VCaP (cell line): ENCODE results near the gene SERTAD1.

Experiments
- H3K27ac ChIP-seq: fragments of 450-650 bp; 2 replicates; pipeline ENCODE4 v1.5.1; 2017
- TF ChIP-seq, protein P1 (sequence below): fragments of 450-650 bp; conservative IDR thresholded peaks from 2 replicates; pipeline ENCODE4 v1.5.1; 2017; ENCODE audit warnings: mild to moderate bottlenecking, moderate library complexity

SERTAD1 gene

GRCh38 chr19:40398417-40399131 lies 27.2 kb downstream of the SERTAD1 start:
- H3K27ac ChIP-seq: no peak overlapping the region
- TF ChIP-seq, protein P1, sequence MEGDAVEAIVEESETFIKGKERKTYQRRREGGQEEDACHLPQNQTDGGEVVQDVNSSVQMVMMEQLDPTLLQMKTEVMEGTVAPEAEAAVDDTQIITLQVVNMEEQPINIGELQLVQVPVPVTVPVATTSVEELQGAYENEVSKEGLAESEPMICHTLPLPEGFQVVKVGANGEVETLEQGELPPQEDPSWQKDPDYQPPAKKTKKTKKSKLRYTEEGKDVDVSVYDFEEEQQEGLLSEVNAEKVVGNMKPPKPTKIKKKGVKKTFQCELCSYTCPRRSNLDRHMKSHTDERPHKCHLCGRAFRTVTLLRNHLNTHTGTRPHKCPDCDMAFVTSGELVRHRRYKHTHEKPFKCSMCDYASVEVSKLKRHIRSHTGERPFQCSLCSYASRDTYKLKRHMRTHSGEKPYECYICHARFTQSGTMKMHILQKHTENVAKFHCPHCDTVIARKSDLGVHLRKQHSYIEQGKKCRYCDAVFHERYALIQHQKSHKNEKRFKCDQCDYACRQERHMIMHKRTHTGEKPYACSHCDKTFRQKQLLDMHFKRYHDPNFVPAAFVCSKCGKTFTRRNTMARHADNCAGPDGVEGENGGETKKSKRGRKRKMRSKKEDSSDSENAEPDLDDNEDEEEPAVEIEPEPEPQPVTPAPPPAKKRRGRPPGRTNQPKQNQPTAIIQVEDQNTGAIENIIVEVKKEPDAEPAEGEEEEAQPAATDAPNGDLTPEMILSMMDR: no peak

- TF ChIP-seq, protein P1: no peak
- no peak overlapping the region for H3K27ac ChIP-seq
These were observed 28.3 kb downstream of the SERTAD1 start for GRCh38 chr19:40397568-40397906.

GRCh38 chr19:40396886-40397567 lies 28.8 kb downstream of the SERTAD1 start:
- TF ChIP-seq, protein P1: no peak

DNA sequence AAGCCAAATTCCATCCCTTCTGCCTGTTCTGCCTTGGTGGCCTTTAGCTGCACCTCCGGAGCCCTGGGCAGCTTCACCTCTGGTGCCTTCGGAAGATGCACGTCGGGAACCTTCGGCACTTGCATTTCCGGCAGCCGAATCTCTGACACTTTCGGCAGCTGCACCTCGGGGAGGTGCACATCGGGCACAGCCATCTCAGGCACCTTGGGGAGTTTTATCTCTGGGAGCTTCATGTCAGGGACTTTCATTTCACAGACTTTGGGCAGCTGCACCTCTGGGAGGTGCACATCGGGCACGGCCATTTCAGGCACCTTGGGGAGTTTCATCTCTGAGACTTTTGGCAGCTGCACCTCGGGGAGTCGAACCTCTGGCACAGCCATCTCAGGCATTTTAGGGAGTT lies 29.8 kb downstream of the SERTAD1 start:
- H3K27ac ChIP-seq: no peak overlapping the region
- TF ChIP-seq, protein P1: no peak

More at GRCh38 chr19:40396886-40397567, 28.8 kb downstream of the SERTAD1 start:
- no peak overlapping the region for H3K27ac ChIP-seq

DNA sequence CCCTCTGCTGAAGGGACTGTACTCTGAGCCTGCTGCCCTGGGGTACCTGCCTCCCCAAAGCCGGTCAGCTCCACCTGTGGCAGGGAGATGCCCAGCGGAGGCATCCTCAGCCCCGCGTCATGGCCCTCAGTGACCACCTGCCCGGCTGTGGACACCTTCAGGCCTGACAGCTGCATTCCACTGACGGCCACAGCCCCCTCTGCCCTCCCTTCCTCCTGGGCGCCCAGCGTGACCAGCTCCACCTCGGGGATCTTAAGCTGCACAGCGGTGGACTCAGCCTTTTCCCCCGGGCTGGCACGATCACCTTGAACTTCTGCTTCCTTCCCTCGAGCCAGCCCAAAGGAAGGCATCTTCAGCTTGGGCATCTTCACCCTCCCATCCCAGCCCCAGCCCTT lies 31.0 kb downstream of the SERTAD1 start:
- TF ChIP-seq, protein P1: no peak
- H3K27ac ChIP-seq: no peak overlapping the region

DNA sequence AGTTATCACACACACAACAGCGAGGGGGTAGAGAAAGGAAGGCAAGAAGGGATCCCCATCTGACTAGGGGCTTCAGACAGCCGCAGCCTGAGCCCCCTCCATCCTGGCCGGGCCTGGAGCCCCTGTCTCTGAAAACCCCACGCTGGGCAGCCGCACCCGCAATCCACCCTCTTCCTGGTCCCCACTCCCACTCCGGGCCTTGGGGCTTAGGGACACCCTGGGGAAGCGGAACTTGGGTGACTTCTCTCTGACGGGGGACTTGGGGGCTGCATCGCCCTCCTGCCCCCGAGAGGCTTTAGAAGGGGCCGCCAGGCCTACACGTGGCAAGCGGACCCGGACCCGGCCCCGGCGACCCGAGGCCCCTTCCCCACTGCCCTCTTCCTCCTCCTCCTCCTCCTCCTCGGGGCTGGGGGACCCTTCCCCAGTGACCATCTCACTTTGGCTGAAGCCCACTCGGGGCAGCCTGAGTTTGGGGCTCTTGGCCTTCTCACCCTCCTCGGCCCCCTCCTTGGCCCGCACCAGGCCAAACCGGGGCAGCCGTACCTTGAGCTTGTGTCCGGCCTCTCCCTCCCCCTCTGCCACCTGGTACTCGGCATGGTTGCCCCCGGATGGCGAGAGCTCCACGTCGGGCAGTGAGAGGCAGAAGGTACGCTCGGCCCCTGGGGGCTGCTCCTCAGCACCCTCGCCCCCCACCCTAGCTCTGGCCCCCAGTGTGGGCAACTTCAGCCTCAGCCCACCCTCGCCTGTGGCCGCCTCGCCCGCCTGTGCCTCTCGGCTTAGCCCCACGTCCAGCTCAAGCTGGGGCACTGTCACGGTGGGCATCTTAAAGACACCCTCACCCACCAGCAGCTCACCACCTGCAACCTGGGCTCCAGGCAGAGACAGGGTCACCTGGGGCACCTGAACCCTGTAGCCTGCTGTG lies 31.6 kb downstream of the SERTAD1 start:
- no peak overlapping the region; the same call in 1 of the 2 replicates for H3K27ac ChIP-seq
- TF ChIP-seq, protein P1: no peak
